AG20443 (cell line): ENCODE data around the gene VCAN.

ENCODE experiments used
- DNase-seq: peaks from one replicate; pipeline ENCODE4 v3.0.0; 2012; ENCODE audit warnings: low spot score, mixed read lengths

Gene VCAN

DNA sequence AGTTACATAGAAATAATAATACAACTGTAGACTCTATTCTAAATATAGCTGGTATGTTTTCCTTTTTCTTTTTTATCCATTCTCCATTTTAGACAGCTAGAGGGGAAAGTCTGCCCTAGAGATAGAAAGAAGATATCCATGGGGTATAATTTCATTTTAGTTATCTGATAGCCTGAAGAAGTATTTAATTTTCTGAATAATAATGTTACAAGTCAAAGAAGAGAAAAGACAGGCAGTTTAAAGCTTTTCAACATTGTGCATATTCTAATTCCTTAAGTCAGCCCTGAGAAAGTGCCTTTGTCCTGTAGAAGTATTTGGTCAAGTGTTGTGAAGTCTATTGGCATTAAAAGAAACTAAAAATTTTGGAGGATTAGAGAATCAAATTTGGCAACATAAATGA, 2.5 kb upstream of the VCAN start:
- no peak for DNase-seq

DNA sequence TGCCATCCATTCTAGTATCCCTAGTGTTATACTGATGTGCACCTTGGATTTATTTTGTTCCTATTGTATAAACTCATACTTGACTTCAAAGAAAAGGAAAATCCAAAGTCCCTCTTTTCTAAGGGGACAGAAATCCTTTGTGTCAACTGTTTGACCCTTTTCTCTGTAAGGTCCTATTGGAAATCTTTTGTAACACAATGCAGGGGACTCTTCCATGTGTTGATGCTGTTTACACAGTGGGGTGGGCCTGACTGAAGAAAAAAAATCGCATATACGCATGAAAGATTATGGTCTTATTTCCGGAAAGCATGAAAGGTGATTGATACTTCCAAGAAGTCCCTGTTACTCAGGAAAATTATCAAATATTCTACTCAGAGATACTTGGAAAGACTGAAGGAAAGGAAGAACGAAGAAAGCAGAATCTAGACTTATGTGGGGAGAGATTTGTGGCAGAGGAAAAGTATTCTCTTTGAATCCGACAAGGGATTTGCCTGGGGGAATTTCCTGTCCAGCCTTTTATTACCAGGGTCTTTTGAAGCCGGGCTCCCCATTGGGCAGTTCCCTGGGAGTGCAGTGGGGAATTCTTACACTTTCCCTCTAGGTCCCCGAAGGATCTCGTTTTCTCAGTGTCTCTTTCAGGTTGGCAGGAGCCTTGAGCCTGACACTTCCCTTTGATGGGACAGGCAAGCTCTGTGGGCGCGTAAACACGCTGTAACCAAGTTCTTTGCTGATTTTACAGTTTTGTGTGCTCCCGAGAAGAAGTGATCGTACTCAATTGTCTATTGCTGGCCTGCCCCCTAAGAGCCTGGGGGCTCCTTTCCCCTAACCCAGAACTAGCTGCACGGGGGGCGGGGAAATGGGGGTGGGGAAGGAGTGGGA, 779 bp upstream of the VCAN start:
- no peak for DNase-seq

DNA sequence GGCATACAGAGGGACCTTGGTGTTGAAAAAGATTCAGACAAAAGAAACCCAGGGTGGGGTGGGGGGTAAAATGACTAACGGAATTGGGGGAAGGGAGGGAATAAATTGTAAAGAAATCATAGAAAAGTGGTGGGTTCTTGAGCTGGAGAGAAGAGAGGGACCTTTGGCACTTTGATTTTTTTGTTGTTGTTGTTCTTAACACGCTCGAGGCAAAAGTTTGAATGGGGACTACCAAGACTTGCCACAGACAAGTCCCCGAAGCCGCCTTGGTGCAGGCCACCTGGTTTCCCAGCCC, 616 bp downstream of the VCAN start:
- no peak for DNase-seq

DNA sequence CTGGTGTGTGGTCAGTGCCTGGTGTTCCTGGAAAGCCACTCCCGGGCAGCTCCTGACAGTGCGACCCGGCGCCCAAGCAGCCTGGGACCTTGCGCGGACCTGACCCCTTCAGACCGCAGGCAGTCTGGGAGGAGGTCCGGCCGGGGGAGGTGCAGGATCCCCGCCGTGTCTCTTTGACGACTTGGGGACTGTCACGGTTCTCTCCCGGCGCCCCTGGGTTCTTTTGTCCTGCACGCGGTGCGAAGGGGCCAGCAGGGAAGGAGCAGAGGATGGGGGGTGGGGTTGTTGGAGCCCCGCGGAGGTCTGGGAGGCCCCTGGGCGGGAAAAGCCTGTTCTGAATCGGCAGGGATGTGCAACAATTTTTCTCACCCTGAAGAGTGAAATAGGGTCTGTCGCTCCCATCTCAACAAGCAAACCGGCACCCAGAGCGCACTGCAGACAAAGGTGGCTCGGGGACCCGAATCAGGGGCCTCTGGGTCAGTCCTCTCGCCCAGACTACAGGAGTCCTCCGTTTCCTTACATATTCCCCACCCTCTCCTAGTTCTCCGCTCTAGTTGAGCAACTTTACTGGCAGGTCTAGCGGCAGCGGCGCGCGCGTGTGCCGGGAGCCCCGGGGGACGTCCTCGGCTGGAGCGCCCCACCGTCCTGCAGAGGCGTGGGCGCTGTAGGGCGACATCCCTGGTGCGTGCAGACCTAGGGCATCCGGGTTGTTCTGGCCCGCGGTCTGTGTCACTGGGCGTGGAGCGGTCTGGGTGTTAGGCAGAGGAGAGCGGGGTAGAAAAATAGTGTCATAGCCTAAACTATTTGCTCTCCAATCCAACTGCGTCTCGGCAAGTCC, 1.2 kb downstream of the VCAN start:
- DNase-seq, result peak; percentile 73

GRCh38 chr5:83473346-83474160, 2.0 kb downstream of the VCAN start:
- DNase-seq, result peak; percentile 90

GRCh38 chr5:83474161-83474796, 2.7 kb downstream of the VCAN start:
- peak; percentile 87 for DNase-seq

- DNase-seq, result no peak
Measured at GRCh38 chr5:83474991-83475390, 3.4 kb downstream of the VCAN start.

GRCh38 chr5:83475391-83475863, 3.9 kb downstream of the VCAN start:
- DNase-seq, result peak; percentile 65

- no peak for DNase-seq
Measured at GRCh38 chr5:83475935-83476814, 4.6 kb downstream of the VCAN start.

DNA sequence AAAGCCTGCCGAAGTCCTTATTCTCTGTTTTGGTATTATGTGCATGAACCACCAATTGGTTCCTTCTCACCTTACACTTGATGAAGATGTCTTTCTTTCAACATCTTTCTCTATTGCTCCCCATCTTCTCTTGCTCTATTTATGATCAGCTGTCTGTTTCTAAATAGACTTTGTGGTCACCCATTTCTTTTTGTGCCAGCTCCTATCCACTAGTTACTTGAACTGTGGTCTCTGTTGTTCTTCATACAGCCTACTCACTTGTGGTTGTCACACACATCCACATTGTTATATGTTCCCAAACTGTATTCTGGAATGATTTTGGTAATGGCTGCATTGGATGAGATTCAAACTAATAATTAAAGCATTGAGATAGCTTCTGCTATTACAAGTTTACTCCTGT, 11.4 kb downstream of the VCAN start:
- no peak for DNase-seq

DNA sequence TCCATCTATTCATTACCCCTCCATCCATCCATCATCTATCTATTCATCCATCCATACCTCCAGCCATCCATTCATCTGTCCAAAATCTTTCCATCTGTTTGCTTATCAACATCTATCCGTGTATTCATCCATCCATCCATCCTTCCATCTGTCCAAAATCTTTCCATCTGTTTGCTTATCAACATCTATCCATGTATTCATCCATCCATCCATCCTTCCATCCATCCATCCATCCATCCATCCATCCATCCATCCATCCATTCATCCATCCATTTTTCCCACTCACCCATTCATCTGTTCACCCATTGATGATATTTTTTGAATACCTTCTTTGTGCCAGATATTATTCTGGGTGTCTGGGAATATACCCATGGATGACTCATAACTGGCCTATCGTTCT, 12.8 kb downstream of the VCAN start:
- DNase-seq, result no peak

DNA sequence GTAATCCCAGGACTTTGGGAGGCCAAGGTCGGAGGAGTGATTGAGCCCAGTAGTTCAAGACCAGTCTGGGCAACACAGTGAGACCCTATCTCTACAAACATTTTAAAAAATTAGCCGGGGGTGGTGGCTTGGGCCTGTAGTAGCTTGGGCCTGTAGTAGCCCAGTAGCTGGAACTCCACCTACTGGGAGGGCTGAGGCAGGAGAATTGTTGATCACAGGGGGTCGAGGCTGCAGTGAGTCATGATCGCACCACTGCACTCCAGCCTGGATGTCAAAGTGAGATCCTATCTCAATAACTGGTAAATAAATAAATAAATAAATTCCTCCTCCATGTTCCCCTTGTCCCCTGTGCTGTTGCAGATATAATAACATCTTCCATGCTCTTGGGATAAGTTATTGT, 14.3 kb downstream of the VCAN start:
- no peak for DNase-seq

DNA sequence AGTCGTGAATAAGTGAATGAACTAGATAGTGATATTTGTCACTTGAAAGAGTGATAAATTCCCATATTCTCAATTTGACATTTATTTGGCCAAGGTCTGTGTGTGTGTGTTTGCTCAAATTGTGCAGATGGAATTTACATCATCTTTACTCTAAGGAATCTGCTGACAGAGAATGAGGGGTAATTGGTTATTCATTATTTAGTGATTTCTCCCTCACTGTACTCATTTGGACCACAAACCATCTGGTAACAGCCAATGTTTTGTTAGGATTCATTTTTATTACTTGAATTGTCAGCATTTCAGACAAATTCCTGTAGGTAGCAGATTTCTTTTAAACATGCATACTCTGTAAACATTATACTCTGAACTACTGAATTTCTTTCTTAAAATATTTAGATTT, 15.6 kb downstream of the VCAN start:
- DNase-seq, result no peak

DNA sequence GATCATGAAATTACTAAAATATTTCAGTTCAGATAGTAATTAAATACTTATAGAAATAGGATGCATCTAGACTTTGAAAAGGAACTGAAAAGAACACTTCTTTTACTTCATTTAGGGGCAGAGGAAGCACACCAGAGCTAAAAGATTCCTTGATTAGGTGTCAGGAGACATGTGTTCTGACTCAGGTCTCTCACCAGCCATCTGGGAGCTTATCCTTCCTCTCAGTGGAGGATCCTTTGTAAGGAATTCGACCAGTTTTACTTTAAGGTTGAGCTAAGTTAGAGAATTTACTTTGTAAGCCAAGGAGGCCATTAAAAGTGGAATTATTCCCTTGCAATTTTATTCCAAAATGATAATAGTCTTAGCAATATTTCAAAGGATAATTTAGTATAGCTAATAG, 16.7 kb downstream of the VCAN start:
- DNase-seq, result no peak

DNA sequence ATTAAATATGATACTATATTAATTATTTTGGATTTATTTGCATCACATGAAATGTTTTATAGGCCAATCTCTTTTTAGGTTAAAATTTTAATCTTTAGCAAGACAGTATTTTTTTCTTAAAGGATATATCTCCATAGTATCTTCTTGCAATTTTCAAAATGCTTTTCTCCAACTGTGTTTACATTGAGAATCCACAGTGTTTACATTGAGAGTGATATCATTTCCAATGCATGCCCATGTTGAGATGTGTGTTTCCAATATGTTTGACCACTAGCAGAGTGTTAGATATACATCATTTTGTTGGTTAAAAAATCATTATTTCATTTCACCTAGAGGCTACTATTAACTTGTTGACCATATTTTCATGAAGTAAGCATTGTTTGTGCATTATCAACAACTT, 17.3 kb downstream of the VCAN start:
- no peak for DNase-seq

- DNase-seq, result no peak
Measured at GRCh38 chr5:83490203-83490602, 18.7 kb downstream of the VCAN start.

- DNase-seq, result no peak
Measured at GRCh38 chr5:83492331-83492730, 20.8 kb downstream of the VCAN start.

GRCh38 chr5:83493644-83494043, 22.1 kb downstream of the VCAN start:
- DNase-seq, result no peak

- no peak for DNase-seq
Measured at GRCh38 chr5:83494087-83494620, 22.6 kb downstream of the VCAN start.

DNA sequence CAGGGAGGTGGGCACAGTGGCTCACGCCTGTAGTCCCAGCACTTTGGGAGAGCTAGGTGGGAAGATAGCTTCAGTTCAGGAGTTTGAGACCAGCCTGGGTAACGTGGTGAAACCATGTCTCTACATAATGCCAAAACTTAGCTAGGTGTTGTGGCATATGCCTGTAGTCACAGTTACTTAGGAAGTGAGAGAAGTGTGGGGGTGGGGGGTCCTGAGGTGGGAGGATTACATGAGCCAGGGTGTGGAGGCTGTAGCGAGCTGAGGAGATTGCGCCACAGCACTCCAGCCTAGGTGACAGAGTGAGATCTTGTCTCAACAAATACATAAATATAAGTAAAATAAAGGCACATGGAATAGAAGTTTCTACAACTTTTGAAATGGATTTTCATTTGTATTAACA, 23.1 kb downstream of the VCAN start:
- DNase-seq, result no peak

DNA sequence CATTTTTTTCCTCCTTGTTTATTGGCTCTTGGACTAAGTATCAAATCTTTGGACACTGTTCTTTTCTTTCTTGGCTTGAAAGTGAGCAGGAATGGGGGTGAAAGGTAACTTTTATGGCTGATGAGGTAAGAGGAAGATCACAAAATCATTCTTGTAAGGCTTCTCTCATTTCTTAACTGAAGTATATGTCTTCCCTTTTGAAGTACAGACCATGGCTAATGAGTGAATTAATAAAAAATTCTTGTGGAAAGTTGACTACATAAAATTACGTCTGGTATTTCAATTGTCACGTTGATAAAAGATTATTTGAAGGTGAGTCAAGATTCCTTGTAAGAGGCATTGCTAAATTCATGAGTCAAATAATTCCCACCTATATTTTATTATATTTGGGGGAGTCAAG, 25.1 kb downstream of the VCAN start:
- no peak for DNase-seq
